ENCODE measurements around the gene FSTL1. TPM values are rescaled to one million over a fixed set of nuclear protein-coding genes. Genes with fewer than 3 reads are reported as not detected.

The FSTL1 gene
- total and polyA plus RNA-seq, 2 of the 8 experiments (the other 6 are each of a cell fraction or from before 2014, with no cell fraction given): 158 to 516 TPM

DNA sequence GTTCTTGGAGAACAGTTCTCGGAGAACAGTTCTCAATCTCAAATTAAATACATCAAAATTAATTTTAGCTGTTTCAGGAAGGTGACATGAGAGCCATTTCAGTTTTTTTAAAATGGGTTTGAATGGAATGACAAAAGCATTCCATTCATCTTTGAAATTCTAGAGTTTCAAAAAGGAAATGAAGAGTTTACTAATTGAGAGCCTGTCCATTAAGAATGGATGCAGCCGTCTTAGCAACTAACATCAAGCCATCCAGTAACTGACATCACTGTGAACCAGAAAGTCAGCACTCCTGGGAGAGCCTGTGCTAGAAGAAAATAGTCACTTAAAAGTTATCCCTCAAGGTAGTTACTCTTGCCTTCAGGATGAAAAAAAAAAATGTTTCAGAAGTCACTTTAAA is 47.0 kb upstream of the FSTL1 start:
- Histone ChIP-seq H3K23ac (ENCODE audit: insufficient read length) (no peak overlapping the region), H3K56ac (replicated peaks; ENCODE audit: insufficient read length, low read depth, low read length) (no peak overlapping the region), H3K36me3 (ENCODE audit: control insufficient read depth in 2 of 4, insufficient read depth in 4 of 4, low read length in 3 of 4) (no peaks in the 10 kb centered on the region), H3K23me2 (ENCODE audit: low read depth, low read length) (no peaks in the 10 kb centered on the region; the same call in 1 of the 2 replicates), H3K4me1 (replicated peaks in 1 of 4; ENCODE audit: control insufficient read depth in 3 of 4, insufficient read depth in 4 of 4, low read length in 3 of 4) (peaks cover 6 to 9% (median 7%) of the 10 kb centered on the region in 4 experiments; a peak in 6 of 7 replicates), H4K20me1 (replicated peaks in 1 of 2; ENCODE audit: control insufficient read depth in 1 of 2, insufficient read depth in 2 of 2, low read length in 2 of 2) (no peaks in the 10 kb centered on the region), H2AK5ac (ENCODE audit: low read depth, low read length) (no peak overlapping the region), H2BK20ac (ENCODE audit: low read length) (no peak overlapping the region), H3K4me2 (ENCODE audit: insufficient read depth in 1 of 2, low read depth in 2 of 2, low read length in 2 of 2) (no peak overlapping the region; a peak in 1 of 4 replicates), H4K8ac (ENCODE audit: extremely low read depth, insufficient read depth, low read length) (no peak overlapping the region), H3K4me3 (ENCODE audit: extremely low read depth in 1 of 4, insufficient read depth in 2 of 4, low read depth in 3 of 4, low read length in 4 of 4) (no peak overlapping the region), H3K18ac (ENCODE audit: extremely low read depth, low read length) (no peak overlapping the region), H3K9me3 (ENCODE audit: insufficient read depth in 2 of 2, low read depth in 1 of 2, low read length in 1 of 2) (no peaks in the 10 kb centered on the region), H2AFZ (ENCODE audit: low read length) (no peak overlapping the region), H3K79me1 (ENCODE audit: low read depth, low read length) (no peaks in the 10 kb centered on the region), H2BK15ac (ENCODE audit: low read length) (no peak overlapping the region), H3K27ac (ENCODE audit: low read depth, low read length) (no peak overlapping the region), H3K14ac (ENCODE audit: insufficient read length) (no peak overlapping the region), H4K91ac (replicated peaks; ENCODE audit: insufficient read length, low read length) (no peak overlapping the region), H3K9ac (replicated peaks in 1 of 4; ENCODE audit: extremely low read depth in 1 of 4, low read depth in 3 of 4, low read length in 3 of 4) (no peak overlapping the region), H3K4ac (replicated peaks; ENCODE audit: insufficient read length, low read depth, low read length) (no peak overlapping the region), H3K27me3 (replicated peaks in 1 of 4; ENCODE audit: control insufficient read depth in 3 of 4, extremely low read depth in 1 of 4, insufficient read depth in 3 of 4, low read length in 3 of 4) (no peaks in the 10 kb centered on the region), H3K79me2 (ENCODE audit: control insufficient read depth in 1 of 2, insufficient read depth in 2 of 2, low read length in 2 of 2) (no peaks in the 10 kb centered on the region), H2BK5ac (ENCODE audit: low read depth, low read length) (no peak overlapping the region), H4K5ac (ENCODE audit: insufficient read length, low read depth, low read length) (no peak overlapping the region), H2BK120ac (replicated peaks; ENCODE audit: low read depth, low read length) (no peak overlapping the region), H2BK12ac (ENCODE audit: low read depth, low read length) (no peak overlapping the region)
- ChIA-PET POLR2A (ENCODE audit: partially characterized antibody) (interaction anchor here (0.5 to 0.9 kb wide), 2 partner anchors 30 to 47 kb away, joined by 3 read pairs; partner anchors contain the start of gene FSTL1), CTCF (ENCODE audit: partially characterized antibody) (interaction anchor here (0.5 to 1.1 kb wide), 2 partner anchors 9 to 322 kb away, joined by 3 read pairs; no protein-coding TSS in a partner anchor)
- FAIRE-seq: peak; percentile 78
- TF ChIP-seq SIX5 (IDR thresholded peaks at IDR 0.05; ENCODE audit: low read depth, low read length) (no peak), RAD21 (IDR thresholded peaks at IDR 0.05 in 1 of 2, conservative IDR thresholded peaks at IDR 0.05 in 1 of 2; ENCODE audit: low read depth in 2 of 2, low read length in 2 of 2) (no peak), ASH2L (IDR thresholded peaks at IDR 0.05; ENCODE audit: low read length) (no peak), SRF (IDR thresholded peaks at IDR 0.05; ENCODE audit: low read depth, low read length) (no peak), POLR2AphosphoS5 (IDR thresholded peaks at IDR 0.05; ENCODE audit: low read depth, low read length) (no peak), TAF1 (IDR thresholded peaks at IDR 0.05; ENCODE audit: low read depth, low read length) (no peak), HDAC6 (IDR thresholded peaks at IDR 0.05; ENCODE audit: low read depth, low read length) (no peak), POLR2A (IDR thresholded peaks at IDR 0.05; ENCODE audit: control extremely low read depth in 1 of 2, low read depth in 2 of 2, low read length in 2 of 2) (no peak), CBX8 (IDR thresholded peaks at IDR 0.05; ENCODE audit: borderline replicate concordance, low read depth, low read length) (no peak)
- TF ChIP-seq, protein P1, sequence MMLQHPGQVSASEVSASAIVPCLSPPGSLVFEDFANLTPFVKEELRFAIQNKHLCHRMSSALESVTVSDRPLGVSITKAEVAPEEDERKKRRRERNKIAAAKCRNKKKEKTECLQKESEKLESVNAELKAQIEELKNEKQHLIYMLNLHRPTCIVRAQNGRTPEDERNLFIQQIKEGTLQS (IDR thresholded peaks at IDR 0.05; ENCODE audit: insufficient read depth, low read depth, low read length): no peak
- 57% methylated on average over 2 of the region's 2 CpGs; no CpG with 5 or more reads in 1 of the 2 experiments for WGBS, 2 experiments (ENCODE audit: extremely low coverage in 1 of 2, insufficient coverage in 1 of 2, insufficient read length in 1 of 2, insufficient replicate concordance in 2 of 2, low coverage in 1 of 2, low lambda C conversion rate in 2 of 2, missing lambda C conversion rate in 1 of 2)
- DNase-seq (ENCODE audit: low read depth in 1 of 2, low spot score in 2 of 2): no peak
